ENCODE measurements around the gene RPS6KA2.

- TF ChIP-seq CTCF (IDR thresholded peaks at IDR 0.05) = no peak
- no peak for TF ChIP-seq ZFX (IDR thresholded peaks at IDR 0.05; ENCODE audit: borderline replicate concordance)
Measured at GRCh38 chr6:166377721-166378120, 249.3 kb downstream of the RPS6KA2 start.

All from 22Rv1 (cell line).